BLaER1 (cell line): ENCODE measurements around the gene PRDM5.

Experiments
- H3K27ac ChIP-seq: shearing (Covaris generic); formaldehyde crosslinking; 2 replicates; pipeline ENCODE4 v1.8.1; 2022
- H3K27me3 ChIP-seq: shearing (Covaris generic); formaldehyde crosslinking; 2 replicates; pipeline ENCODE4 v1.8.1; 2022
- H3K36me3 ChIP-seq: shearing (Covaris generic); formaldehyde crosslinking; 2 replicates; pipeline ENCODE4 v1.8.1; 2022
- H3K4me1 ChIP-seq: shearing (Covaris generic); formaldehyde crosslinking; 2 replicates; pipeline ENCODE4 v1.8.1; 2022
- H3K4me2 ChIP-seq: shearing (Covaris generic); formaldehyde crosslinking; 2 replicates; pipeline ENCODE4 v1.8.1; 2022
- H3K4me3 ChIP-seq: shearing (Covaris generic); formaldehyde crosslinking; 2 replicates; pipeline ENCODE4 v1.8.1; 2022
- H3K9ac ChIP-seq: shearing (Covaris generic); formaldehyde crosslinking; 2 replicates; pipeline ENCODE4 v1.8.1; 2022
- H3K9me3 ChIP-seq: shearing (Covaris generic); formaldehyde crosslinking; 2 replicates; pipeline ENCODE4 v1.8.1; 2022
- H4K20me1 ChIP-seq: shearing (Covaris generic); formaldehyde crosslinking; 2 replicates; pipeline ENCODE4 v1.8.1; 2022
- Cebpa-rat ChIP-seq: shearing (Covaris generic); IDR thresholded peaks from 2 replicates; pipeline ENCODE4 v1.8.1; 2022

Gene PRDM5

GRCh38 chr4:120829113-120829831 is 93.3 kb downstream of the PRDM5 start:
- no peak overlapping the region for H3K4me2 ChIP-seq
- no peak overlapping the region for H3K9ac ChIP-seq
- H3K9me3 ChIP-seq: peaks cover 19% of the 10 kb centered on the region
- no peaks in the 10 kb centered on the region for H3K27me3 ChIP-seq
- H3K4me1 ChIP-seq: peaks cover 7% of the 10 kb centered on the region
- H3K4me3 ChIP-seq: no peak overlapping the region
- no peaks in the 10 kb centered on the region for H3K36me3 ChIP-seq
- H4K20me1 ChIP-seq: no peaks in the 10 kb centered on the region
- H3K27ac ChIP-seq: no peak overlapping the region
- TF ChIP-seq Cebpa-rat: no peak

GRCh38 chr4:120826853-120827252 is 95.7 kb downstream of the PRDM5 start:
- Histone ChIP-seq H3K9me3 (no peaks in the 10 kb centered on the region), H3K9ac (no peak overlapping the region), H3K27me3 (no peaks in the 10 kb centered on the region), H3K36me3 (no peaks in the 10 kb centered on the region), H4K20me1 (no peaks in the 10 kb centered on the region), H3K4me3 (no peak overlapping the region), H3K4me1 (no peaks in the 10 kb centered on the region), H3K4me2 (no peak overlapping the region), H3K27ac (no peak overlapping the region)
- TF ChIP-seq Cebpa-rat: no peak

GRCh38 chr4:120826449-120826848 is 96.1 kb downstream of the PRDM5 start:
- Histone ChIP-seq H3K27ac (no peak overlapping the region), H3K36me3 (no peaks in the 10 kb centered on the region), H3K9me3 (no peaks in the 10 kb centered on the region), H3K9ac (no peak overlapping the region), H3K4me1 (no peaks in the 10 kb centered on the region), H4K20me1 (no peaks in the 10 kb centered on the region), H3K4me3 (no peak overlapping the region), H3K4me2 (no peak overlapping the region), H3K27me3 (no peaks in the 10 kb centered on the region)
- TF ChIP-seq Cebpa-rat: no peak

GRCh38 chr4:120824946-120825345 is 97.6 kb downstream of the PRDM5 start:
- no peak overlapping the region for H3K4me2 ChIP-seq
- no peaks in the 10 kb centered on the region for H3K27me3 ChIP-seq
- TF ChIP-seq Cebpa-rat: no peak
- no peak overlapping the region for H3K4me3 ChIP-seq
- no peaks in the 10 kb centered on the region for H3K4me1 ChIP-seq
- no peaks in the 10 kb centered on the region for H4K20me1 ChIP-seq
- no peak overlapping the region for H3K9ac ChIP-seq
- no peaks in the 10 kb centered on the region for H3K36me3 ChIP-seq
- no peaks in the 10 kb centered on the region for H3K9me3 ChIP-seq
- H3K27ac ChIP-seq: no peak overlapping the region

GRCh38 chr4:120821977-120822376 is 100.5 kb downstream of the PRDM5 start:
- no peak overlapping the region for H3K27ac ChIP-seq
- H3K36me3 ChIP-seq: no peaks in the 10 kb centered on the region
- H3K4me2 ChIP-seq: no peak overlapping the region
- H3K9me3 ChIP-seq: no peaks in the 10 kb centered on the region
- no peaks in the 10 kb centered on the region for H4K20me1 ChIP-seq
- H3K9ac ChIP-seq: no peak overlapping the region
- no peak for TF ChIP-seq Cebpa-rat
- no peaks in the 10 kb centered on the region for H3K27me3 ChIP-seq
- no peaks in the 10 kb centered on the region for H3K4me1 ChIP-seq
- H3K4me3 ChIP-seq: no peak overlapping the region

- H3K36me3 ChIP-seq: no peaks in the 10 kb centered on the region
- no peak for TF ChIP-seq Cebpa-rat
- H3K27me3 ChIP-seq: no peaks in the 10 kb centered on the region
- H4K20me1 ChIP-seq: no peaks in the 10 kb centered on the region
- no peak overlapping the region for H3K4me3 ChIP-seq
- H3K4me1 ChIP-seq: no peaks in the 10 kb centered on the region
- no peak overlapping the region for H3K27ac ChIP-seq
- H3K9ac ChIP-seq: no peak overlapping the region
- H3K4me2 ChIP-seq: no peak overlapping the region
- H3K9me3 ChIP-seq: no peaks in the 10 kb centered on the region
Measured at GRCh38 chr4:120821029-120821428, 101.5 kb downstream of the PRDM5 start.

- H3K36me3 ChIP-seq: no peaks in the 10 kb centered on the region
- H3K9me3 ChIP-seq: no peaks in the 10 kb centered on the region
- no peak overlapping the region for H3K4me3 ChIP-seq
- no peak overlapping the region for H3K9ac ChIP-seq
- H3K4me1 ChIP-seq: no peaks in the 10 kb centered on the region
- TF ChIP-seq Cebpa-rat: no peak
- no peak overlapping the region for H3K4me2 ChIP-seq
- no peaks in the 10 kb centered on the region for H3K27me3 ChIP-seq
- H4K20me1 ChIP-seq: no peaks in the 10 kb centered on the region
- no peak overlapping the region for H3K27ac ChIP-seq
Measured at GRCh38 chr4:120819805-120820437, 102.6 kb downstream of the PRDM5 start.

- Histone ChIP-seq H3K27me3 (no peaks in the 10 kb centered on the region), H3K4me2 (no peak overlapping the region), H4K20me1 (no peaks in the 10 kb centered on the region), H3K4me3 (no peak overlapping the region), H3K9me3 (no peaks in the 10 kb centered on the region), H3K27ac (no peak overlapping the region), H3K9ac (no peak overlapping the region), H3K4me1 (no peaks in the 10 kb centered on the region), H3K36me3 (no peaks in the 10 kb centered on the region)
- no peak for TF ChIP-seq Cebpa-rat
Measured at GRCh38 chr4:120816296-120816965, 106.1 kb downstream of the PRDM5 start.

GRCh38 chr4:120815361-120815760 is 107.2 kb downstream of the PRDM5 start:
- H3K4me3 ChIP-seq: no peak overlapping the region
- no peak overlapping the region for H3K4me2 ChIP-seq
- no peak for TF ChIP-seq Cebpa-rat

GRCh38 chr4:120814886-120815285 is 107.6 kb downstream of the PRDM5 start:
- Histone ChIP-seq H3K36me3 (no peaks in the 10 kb centered on the region), H3K4me3 (no peak overlapping the region), H3K27ac (no peak overlapping the region), H3K9ac (no peak overlapping the region), H4K20me1 (no peaks in the 10 kb centered on the region), H3K9me3 (no peaks in the 10 kb centered on the region), H3K4me1 (no peaks in the 10 kb centered on the region), H3K4me2 (no peak overlapping the region), H3K27me3 (no peaks in the 10 kb centered on the region)
- no peak for TF ChIP-seq Cebpa-rat

More at GRCh38 chr4:120815361-120815760, 107.2 kb downstream of the PRDM5 start:
- H3K9ac ChIP-seq: no peak overlapping the region
- H3K9me3 ChIP-seq: no peaks in the 10 kb centered on the region
- H3K27me3 ChIP-seq: no peaks in the 10 kb centered on the region
- H3K36me3 ChIP-seq: no peaks in the 10 kb centered on the region
- no peaks in the 10 kb centered on the region for H3K4me1 ChIP-seq
- no peak overlapping the region for H3K27ac ChIP-seq
- H4K20me1 ChIP-seq: no peaks in the 10 kb centered on the region
